T-helper 22 cell (primary cell): ENCODE measurements around the gene DYSF.

Experiments used
- DNase-seq: peaks from one replicate; pipeline ENCODE4 v3.0.0-alpha.2; 2020; ENCODE audit warnings: low read depth

The DYSF gene

GRCh38 chr2:71575966-71576365 lies 122.6 kb downstream of the DYSF start:
- DNase-seq = no peak

DNA sequence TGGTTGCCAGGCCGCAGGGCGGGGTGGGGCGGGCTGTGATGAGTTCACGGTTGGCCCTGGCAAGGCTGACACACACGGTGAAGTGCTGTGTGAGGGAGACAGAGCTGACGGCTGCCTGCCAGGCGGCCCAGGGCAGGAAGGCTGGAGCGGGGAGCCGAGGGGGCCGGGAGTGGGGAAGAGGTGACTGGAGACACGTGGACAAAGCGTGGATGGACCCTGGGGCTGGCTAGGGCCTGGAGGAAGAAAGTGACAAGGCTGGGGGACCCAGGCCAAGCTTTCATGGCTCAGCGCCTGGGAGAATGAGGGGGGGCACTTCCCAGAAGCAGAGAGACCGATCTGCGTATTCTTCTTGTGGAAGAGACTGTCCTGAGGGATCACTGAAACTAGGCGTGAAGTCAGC lies 123.2 kb downstream of the DYSF start:
- no peak for DNase-seq

DNA sequence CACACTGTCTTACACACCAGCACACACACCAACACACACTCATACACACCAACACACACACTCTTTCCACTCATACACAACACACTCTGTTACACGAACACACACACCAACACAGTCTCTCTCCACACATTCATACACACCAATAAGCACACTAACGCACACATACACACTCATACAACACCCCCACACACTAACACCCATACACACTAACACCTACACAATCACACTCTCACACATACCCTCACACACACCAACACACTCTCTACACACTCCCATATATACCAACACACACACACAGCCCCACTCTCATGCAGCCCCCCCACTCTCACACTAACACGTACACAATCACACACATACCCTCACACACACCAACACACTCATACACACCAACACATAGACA lies 123.8 kb downstream of the DYSF start:
- DNase-seq = no peak

DNA sequence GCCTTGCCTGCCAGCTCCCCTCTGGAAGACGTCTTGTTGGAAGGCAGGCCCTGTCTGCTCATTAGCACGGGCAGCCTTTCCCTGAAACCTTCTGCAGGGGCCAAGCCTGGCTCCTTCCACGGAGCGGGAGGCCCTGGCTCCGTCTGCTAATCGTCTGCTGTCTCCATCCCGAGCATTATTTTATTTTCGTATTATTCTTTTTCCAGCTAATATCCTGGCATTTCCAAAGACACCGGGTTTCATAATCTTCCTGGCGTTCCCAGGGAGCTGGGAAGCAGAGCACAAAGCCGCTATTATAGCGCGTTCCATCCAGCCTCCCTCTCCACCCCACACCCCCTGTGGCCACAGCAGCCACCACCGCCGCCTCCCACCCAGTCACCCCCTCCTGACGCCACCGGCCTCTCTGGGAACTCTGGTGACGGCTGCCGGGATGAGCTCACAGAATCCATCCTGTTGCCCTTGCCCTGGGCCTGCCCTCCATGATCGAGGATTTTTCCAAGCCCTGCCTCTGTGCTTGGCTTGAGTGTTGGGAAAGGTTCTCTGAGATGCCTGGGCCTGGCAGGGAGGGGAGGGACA lies 125.5 kb downstream of the DYSF start:
- no peak for DNase-seq

DNA sequence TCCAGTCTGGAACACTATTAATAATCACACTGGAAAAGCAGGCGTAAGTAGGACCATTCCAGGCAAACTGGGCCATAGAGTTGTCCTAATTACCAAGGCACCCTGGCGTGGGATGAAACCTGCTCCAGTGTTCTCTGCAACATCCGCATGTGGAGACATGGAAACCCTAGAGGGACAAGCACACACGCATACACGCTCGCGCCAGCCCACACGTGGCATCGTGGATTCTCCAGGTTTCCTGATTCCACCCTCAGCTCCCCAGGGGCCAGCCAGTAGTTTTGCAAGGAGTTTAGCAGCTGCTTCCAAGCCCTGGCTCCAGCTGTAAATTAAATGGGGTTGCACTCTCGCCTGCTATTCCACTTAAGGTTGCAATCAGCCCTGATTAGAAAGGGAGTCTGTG lies 127.7 kb downstream of the DYSF start:
- DNase-seq = no peak

GRCh38 chr2:71583876-71584275 lies 130.5 kb downstream of the DYSF start:
- DNase-seq = no peak

DNA sequence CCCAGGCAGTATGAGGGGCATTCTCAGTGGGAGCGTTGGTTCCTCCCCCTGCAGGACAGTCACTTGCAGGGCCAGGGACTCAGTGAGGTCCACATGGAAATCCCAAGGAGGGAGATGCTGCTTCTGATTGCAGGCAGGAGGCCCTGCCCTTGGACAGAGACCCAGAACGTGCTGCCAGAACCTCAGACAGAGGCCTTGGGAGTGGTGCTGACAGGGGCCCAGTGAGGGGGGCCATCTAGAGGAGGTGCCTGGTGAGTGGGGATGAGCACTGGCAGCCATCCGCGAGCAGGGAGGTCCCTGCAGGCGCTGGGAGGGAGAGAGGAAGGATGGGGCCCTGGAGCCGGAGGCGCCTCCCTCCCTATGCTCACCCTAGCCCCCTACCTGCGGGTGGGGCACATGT lies 133.1 kb downstream of the DYSF start:
- DNase-seq = no peak

GRCh38 chr2:71587509-71588073 lies 134.2 kb downstream of the DYSF start:
- DNase-seq = no peak

GRCh38 chr2:71588497-71589170 lies 135.3 kb downstream of the DYSF start:
- no peak for DNase-seq

GRCh38 chr2:71589763-71590162 lies 136.4 kb downstream of the DYSF start:
- DNase-seq = no peak

DNA sequence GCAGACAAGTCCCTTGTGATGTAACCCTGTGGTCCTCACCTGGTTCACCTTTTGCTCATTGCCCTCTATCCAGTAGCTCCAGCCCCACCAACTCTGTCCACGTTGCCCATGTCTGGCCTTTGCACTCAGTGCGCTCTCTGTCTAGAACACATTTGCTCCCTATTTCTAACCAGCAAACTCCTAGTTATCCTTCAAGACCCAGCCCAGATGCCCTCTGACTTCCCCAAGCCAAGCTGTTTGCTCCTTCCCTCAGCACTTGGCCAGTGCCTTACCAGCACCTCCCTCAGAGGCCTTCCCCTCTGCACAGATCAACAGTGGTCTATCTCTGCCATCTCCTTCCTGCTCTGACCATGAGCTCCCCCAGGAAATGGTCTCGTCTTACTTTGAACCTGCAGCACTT lies 137.7 kb downstream of the DYSF start:
- DNase-seq = no peak

DNA sequence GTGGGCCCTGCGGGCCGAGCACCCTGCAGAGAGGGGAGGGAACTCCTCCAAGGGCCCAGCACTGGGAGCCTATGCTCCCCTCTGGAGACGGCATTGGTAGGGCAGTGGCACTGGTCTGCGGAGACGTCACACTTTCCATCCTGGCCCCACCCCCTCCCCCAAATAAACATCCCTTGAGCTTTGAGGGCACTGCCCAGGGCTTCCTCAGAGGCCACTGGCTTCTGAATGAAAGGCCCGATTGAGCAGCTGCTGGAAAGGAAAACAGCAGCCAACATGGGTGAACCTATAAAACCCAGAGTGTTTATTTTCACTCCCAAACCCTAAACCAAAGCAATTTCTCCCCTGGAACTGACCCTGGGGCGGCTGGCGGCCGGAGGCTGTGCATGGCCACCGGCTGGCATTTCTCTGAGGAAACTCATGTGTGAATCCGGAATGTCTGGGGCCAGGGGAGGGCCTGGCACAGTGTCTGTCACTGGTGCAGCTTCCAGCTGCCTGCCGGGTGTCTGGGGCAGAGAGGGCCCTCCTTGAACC lies 138.9 kb downstream of the DYSF start:
- DNase-seq = no peak

- no peak for DNase-seq
Measured at GRCh38 chr2:71595569-71595968, 142.2 kb downstream of the DYSF start.

- no peak for DNase-seq
Measured at GRCh38 chr2:71596011-71596410, 142.7 kb downstream of the DYSF start.

- no peak for DNase-seq
Measured at GRCh38 chr2:71597756-71598155, 144.4 kb downstream of the DYSF start.

DNA sequence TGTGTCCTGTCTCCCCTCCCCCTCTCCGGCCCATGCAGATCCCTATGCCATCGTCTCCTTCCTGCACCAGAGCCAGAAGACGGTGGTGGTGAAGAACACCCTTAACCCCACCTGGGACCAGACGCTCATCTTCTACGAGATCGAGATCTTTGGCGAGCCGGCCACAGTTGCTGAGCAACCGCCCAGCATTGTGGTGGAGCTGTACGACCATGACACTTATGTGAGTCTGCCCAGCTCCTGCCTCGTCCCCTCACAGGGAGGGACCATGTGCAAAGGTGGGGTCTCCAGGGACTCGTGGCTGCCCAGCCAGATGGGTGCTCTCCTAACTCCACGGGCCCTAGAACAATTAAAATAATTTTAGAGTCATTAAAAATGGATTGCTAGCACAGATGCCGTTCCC lies 145.2 kb downstream of the DYSF start:
- DNase-seq = no peak

DNA sequence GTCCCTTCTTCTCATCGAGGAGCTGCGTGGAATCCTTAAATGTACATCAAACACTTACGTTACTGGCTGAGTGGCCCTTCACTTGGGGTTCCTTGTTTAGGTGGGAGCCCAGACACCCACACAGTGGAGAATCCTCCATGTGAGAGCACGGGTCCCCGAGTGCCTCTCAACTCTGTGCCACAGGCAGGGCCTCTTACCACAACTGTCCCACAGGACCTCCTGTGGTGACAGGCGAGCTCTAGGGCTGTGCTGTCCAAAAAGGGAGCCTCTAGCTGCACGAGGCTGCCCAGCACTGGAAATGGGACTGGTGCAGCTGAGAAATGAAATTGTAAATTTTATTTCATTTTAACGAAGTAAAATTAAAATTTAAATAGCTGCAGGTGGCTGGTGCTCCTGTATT lies 145.7 kb downstream of the DYSF start:
- no peak for DNase-seq

GRCh38 chr2:71599646-71600236 lies 146.4 kb downstream of the DYSF start:
- no peak for DNase-seq

GRCh38 chr2:71600555-71600954 lies 147.2 kb downstream of the DYSF start:
- no peak for DNase-seq

- no peak for DNase-seq
Measured at GRCh38 chr2:71601136-71602114, 148.1 kb downstream of the DYSF start.

DNA sequence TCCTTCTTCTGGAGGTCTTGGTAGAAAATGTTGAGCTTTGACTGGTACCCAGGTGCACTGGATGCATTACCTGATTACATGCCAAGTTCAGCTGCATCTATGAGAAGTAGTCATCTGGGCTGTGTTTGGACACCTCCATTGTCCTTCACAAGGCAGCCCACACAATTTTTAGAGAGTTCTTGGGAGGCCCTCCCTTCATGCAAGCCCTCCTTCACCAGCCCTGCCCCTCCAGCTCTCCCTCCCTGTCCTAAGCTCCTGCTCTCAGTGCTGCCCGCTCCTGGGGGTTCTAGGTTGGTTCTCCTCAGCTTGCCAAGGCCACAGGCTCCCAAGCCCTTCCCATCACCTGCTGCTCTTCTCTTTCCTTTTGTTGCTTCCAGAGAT lies 148.7 kb downstream of the DYSF start:
- no peak for DNase-seq

GRCh38 chr2:71602581-71602980 lies 149.2 kb downstream of the DYSF start:
- DNase-seq = no peak
